Stimulated activated CD4-positive, alpha-beta T cell treated with anti-CD3 and anti-CD28 coated beads, Interleukin-15, amount 100 ng/mL, for 48 hours (primary cell): ENCODE measurements around the gene CPM.
"Not testable (repeated sequence)": the region's sequence is repeated elsewhere in the genome, so short reads cannot be mapped to it uniquely, and the experiment has no call there.

ENCODE experiments used
- DNase-seq, 2 donors: peaks; one replicate each; pipeline ENCODE4 v3.0.0-alpha.2; 2020; ENCODE audit warnings: low read depth in 2 of 2

Gene CPM

GRCh38 chr12:68827895-68828671, 104.9 kb downstream of the CPM start:
- DNase-seq, result no peak

DNA sequence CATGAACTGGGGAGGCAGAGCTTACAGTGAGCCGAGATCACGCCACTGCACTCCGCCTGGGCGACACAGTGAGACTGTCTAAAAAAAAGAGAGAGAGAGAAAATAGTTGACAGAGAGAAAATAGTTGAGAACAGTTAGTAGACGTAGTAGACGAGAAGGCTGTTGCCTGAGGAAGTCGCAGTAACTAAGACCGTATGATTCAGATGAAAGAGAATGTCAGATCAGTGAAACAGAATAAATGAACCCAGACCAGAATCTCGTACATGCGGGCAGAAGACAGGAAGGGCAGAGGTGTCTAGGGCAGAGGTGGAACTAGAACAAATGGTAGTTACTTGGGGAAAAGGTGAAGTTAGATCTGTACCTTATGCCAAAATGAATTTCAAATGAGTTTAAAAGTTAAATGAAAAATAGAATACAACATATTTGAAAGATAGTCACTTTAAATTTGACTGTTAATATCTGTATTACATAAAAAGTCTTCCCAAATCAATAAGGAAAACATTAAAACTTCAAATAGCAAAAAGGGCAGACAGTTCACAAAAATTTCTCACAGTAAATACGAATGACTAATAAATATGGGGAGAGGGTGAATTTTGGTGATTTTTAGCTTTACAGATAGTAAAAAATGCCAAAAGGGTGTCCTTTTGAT, 107.3 kb downstream of the CPM start:
- no peak for DNase-seq

DNA sequence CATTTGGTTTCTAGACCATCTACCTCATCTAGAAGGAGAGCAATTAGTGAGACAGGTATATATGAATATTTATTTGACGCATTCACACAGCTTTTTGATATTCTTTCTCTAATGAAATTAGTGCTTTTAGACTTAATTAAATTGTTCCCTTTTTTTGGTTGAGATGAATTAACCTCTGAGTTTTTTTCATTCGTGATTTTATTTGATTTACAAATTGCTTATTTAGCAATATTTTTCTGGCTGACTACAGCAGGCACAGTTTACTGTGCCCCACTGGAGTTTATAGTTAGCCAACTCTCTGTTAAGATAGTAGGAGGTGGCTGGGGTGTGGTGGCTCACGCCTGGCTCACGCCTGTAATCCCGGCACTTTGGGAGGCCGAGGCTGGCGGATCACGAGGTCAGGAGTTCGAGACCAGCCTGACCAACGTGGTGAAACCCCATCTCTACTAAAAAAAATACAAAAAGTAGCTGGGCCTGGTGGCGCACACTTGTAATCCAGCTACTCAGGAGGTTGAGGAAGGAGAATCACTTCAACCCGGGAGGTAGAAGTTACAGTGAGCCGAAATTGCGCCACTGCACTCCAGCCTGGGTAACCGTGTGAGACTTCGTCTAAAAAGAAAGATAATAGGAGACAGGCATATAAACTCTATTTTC, 108.2 kb downstream of the CPM start:
- DNase-seq, result no peak

GRCh38 chr12:68824131-68824530, 108.8 kb downstream of the CPM start:
- no peak for DNase-seq

GRCh38 chr12:68823696-68824095, 109.3 kb downstream of the CPM start:
- DNase-seq, result no peak

- no peak for DNase-seq
Measured at GRCh38 chr12:68821357-68822188, 111.4 kb downstream of the CPM start.

DNA sequence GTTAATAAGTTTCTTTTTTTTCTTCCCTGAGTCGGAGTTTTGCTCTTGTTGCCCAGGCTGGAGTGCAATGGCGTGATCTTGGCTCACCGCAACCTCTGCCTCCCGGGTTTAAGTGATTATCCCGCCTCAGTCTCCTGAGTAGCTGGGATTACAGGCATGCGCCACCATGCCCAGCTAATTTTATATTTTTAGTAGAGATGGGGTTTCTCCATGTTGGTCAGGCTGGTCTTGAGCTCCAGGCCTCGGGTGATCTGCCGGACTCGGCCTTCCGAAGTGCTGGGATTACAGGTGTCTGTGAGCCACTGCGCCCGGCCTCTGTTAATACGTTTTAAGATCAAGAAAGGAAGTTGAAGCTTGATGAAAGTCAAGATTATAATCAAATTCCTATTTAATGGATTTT, 113.5 kb downstream of the CPM start:
- DNase-seq, result not testable (repeated sequence)

GRCh38 chr12:68815928-68816800, 116.8 kb downstream of the CPM start:
- DNase-seq, result no peak

DNA sequence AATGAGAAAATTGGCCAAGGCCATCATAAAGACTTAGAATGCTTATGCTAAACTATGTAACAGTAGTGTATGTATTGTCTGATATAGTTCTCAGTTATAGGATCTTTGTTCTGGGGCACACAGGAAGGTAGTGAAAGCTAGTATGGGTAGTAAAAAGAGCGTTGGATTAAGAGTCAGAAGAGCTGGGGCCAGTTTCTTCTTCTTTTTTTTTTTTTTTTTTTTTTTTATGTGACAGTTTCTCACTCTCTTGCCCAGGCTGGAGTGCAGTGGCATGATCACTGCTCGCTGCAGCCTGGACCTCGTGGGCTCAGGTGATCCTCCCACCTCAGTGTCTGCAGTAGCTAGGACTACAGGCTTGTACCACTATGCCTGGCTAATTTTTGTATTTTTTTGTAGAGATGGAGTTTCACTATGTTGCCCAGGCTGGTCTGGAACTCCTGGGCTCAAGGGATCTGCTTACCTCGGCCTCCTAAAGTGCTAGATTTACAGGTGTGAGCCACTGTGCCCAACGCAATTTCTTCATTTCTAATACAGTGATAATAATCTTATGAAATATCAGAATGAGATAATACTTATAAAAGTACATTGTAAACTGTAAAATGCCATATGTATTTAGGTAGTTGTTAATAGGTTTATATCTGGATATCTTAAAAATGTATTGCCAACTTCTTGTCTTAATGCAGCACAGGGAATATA, 117.6 kb downstream of the CPM start:
- DNase-seq, result no peak

GRCh38 chr12:68814490-68815231, 118.3 kb downstream of the CPM start:
- DNase-seq, result no peak

DNA sequence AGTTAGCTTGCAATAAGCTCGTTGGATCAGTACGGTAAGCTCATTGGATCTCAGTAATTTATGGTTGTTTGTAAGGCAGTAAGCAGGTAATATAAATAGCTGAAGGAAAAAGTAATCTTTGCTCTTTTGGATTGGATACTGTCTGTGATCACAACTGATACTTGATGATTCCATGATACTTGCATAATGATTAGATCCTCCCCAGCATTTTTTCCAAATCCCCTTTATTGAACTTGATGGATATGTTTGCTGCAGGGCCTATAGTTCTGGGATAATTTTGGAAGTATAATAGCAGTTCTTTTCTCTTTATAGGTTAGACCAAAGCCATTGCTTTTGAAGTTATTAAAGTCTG, 119.8 kb downstream of the CPM start:
- DNase-seq, result no peak

DNA sequence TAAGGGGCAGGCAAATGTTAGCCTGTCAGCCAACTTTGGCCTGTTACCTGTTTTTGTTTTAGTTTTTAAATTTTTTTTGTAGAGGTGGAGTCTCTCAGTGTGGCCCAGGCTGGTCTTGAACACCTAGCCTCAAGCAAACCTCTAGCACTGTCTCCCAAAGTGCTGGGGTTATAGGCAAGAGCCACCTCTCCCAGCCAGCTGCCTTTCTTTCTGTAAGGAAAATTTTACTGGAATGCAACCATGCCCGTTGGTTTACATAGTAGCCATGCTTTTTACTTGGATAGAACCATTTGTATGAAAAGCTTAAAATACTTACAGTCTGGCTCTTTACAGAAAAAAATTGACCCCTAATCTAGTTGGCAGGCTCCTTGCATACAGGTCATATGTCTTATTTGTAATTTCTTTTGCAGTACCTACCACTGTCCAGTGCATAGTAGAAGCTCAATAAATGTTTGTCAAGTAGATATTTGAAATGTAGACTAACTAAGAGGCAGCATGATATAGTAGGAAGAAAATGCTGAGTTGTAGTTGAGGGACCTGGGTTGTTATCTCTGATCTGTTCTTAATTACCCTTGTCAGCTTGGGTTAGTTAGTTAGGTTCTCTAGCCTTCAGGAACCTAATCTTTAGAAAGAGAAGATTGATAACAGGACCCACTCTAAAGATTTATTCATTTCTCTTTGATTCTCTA, 120.3 kb downstream of the CPM start:
- DNase-seq, result no peak

GRCh38 chr12:68811573-68811972, 121.4 kb downstream of the CPM start:
- not testable (repeated sequence) for DNase-seq

GRCh38 chr12:68810027-68810389, 123.0 kb downstream of the CPM start:
- not testable (repeated sequence) for DNase-seq

GRCh38 chr12:68809190-68810026, 123.6 kb downstream of the CPM start:
- DNase-seq, result no peak

DNA sequence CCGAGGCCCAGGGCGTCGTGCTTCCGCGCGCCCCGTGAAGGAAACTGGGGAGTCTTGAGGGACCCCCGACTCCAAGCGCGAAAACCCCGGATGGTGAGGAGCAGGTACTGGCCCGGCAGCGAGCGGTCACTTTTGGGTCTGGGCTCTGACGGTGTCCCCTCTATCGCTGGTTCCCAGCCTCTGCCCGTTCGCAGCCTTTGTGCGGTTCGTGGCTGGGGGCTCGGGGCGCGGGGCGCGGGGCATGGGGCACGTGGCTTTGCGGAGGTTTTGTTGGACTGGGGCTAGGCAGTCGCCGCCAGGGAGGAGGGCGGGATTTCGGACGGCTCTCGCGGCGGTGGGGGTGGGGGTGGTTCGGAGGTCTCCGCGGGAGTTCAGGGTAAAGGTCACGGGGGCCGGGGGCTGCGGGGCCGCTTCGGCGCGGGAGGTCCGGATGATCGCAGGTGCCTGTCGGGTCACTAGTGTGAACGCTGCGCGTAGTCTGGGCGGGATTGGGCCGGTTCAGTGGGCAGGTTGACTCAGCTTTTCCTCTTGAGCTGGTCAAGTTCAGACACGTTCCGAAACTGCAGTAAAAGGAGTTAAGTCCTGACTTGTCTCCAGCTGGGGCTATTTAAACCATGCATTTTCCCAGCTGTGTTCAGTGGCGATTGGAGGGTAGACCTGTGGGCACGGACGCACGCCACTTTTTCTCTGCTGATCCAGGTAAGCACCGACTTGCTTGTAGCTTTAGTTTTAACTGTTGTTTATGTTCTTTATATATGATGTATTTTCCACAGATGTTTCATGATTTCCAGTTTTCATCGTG, 124.4 kb downstream of the CPM start:
- DNase-seq, result peak; percentile 59 to 60

- peak; percentile 87 to 89 for DNase-seq
Measured at GRCh38 chr12:68807576-68808387, 125.2 kb downstream of the CPM start, which contains the start of gene MDM2. Gene MDM2 (plus strand): TSS chr12:68808177. CDS start chr12:68808478, 301 bp downstream.
